Liver (tissue), 9 donors: ENCODE data around the gene VWF. TPM values are rescaled to one million over a fixed set of nuclear protein-coding genes. Genes with fewer than 3 reads are reported as not detected.

Experiments
- DNase-seq: peaks from one replicate; pipeline ENCODE4 v3.0.0-alpha.2; 2017; ENCODE audit warnings: low spot score
- H3K27ac ChIP-seq, 2 donors: one replicate each; pipeline ENCODE4 v1.7.0; 2013; ENCODE audit warnings: inconsistent platforms in 2 of 2, low read length in 2 of 2, control low read depth in 1 of 2, low read depth in 1 of 2, mild to moderate bottlenecking in 1 of 2
- H3K27me3 ChIP-seq, 4 donors: one replicate each; pipeline versions ENCODE4 v1.6.1 to v1.7.0; 2013; ENCODE audit warnings: low read length in 3 of 4, inconsistent platforms in 1 of 4, mild to moderate bottlenecking in 1 of 4, moderate library complexity in 1 of 4; ENCODE audit not compliant: control insufficient read depth in 4 of 4, insufficient read depth in 4 of 4
- H3K36me3 ChIP-seq, 4 donors: one replicate each; pipeline versions ENCODE4 v1.6.1 to v1.7.0; 2013; ENCODE audit warnings: low read length in 3 of 4, mild to moderate bottlenecking in 3 of 4, low read depth in 1 of 4, moderate library complexity in 1 of 4; ENCODE audit not compliant: control insufficient read depth in 4 of 4, insufficient read depth in 3 of 4
- H3K4me1 ChIP-seq, 4 donors: one replicate each; pipeline versions ENCODE4 v1.6.1 to v1.7.0; 2013; ENCODE audit warnings: low read length in 3 of 4, mild to moderate bottlenecking in 3 of 4, moderate library complexity in 1 of 4; ENCODE audit not compliant: control insufficient read depth in 4 of 4, insufficient read depth in 4 of 4
- H3K4me3 ChIP-seq, 3 donors: one replicate each; pipeline versions ENCODE4 v1.6.1 to v1.7.0; 2013; ENCODE audit warnings: low read length in 3 of 3, control low read depth in 1 of 3, low read depth in 1 of 3, mild to moderate bottlenecking in 1 of 3
- H3K9ac ChIP-seq, 2 donors: one replicate each; pipeline ENCODE4 v1.7.0; 2013; ENCODE audit warnings: low read length in 2 of 2, mild to moderate bottlenecking in 2 of 2, moderate library complexity in 2 of 2, control low read depth in 1 of 2, low read depth in 1 of 2
- H3K9me3 ChIP-seq, 4 donors: one replicate each; pipeline versions ENCODE4 v1.6.1 to v1.7.0; 2013; ENCODE audit warnings: low read length in 3 of 4; ENCODE audit not compliant: control insufficient read depth in 4 of 4
- EGR1 ChIP-seq, 2 donors: IDR thresholded peaks; 2 replicates each; pipeline ENCODE4 v1.6.1; 2016 to 2018; ENCODE audit warnings: antibody characterized with exemption in 2 of 2, low read depth in 2 of 2
- FOXA1 ChIP-seq: IDR thresholded peaks from 2 replicates; pipeline ENCODE4 v1.6.1; 2016; ENCODE audit warnings: antibody characterized with exemption
- FOXA2 ChIP-seq: IDR thresholded peaks from 2 replicates; pipeline ENCODE4 v1.6.1; 2016; ENCODE audit warnings: antibody characterized with exemption
- GABPA ChIP-seq, 2 donors: IDR thresholded peaks in 1 of 2; conservative IDR thresholded peaks in 1 of 2; 2 replicates each; pipeline ENCODE4 v1.6.1; 2016; ENCODE audit warnings: antibody characterized with exemption in 2 of 2, mild to moderate bottlenecking in 1 of 2, moderate library complexity in 1 of 2
- HNF4A ChIP-seq, 2 donors: conservative IDR thresholded peaks; 2 replicates each; pipeline ENCODE4 v1.6.1; 2016; ENCODE audit warnings: antibody characterized with exemption in 2 of 2, mild to moderate bottlenecking in 2 of 2
- HNF4G ChIP-seq: IDR thresholded peaks from 2 replicates; pipeline ENCODE4 v1.6.1; 2016; ENCODE audit warnings: antibody characterized with exemption
- NR2F2 ChIP-seq: IDR thresholded peaks from 2 replicates; pipeline ENCODE4 v1.6.1; 2016; ENCODE audit warnings: antibody characterized with exemption
- RAD21 ChIP-seq, 2 donors: IDR thresholded peaks; 2 replicates each; pipeline ENCODE4 v1.6.1; 2016; ENCODE audit warnings: antibody characterized with exemption in 2 of 2, mild to moderate bottlenecking in 2 of 2
- REST ChIP-seq: IDR thresholded peaks from 2 replicates; pipeline ENCODE4 v1.6.1; 2016; ENCODE audit warnings: antibody characterized with exemption, mild to moderate bottlenecking
- RXRA ChIP-seq, 2 donors: IDR thresholded peaks; 2 replicates each; pipeline ENCODE4 v1.6.1; 2017 to 2018; ENCODE audit warnings: antibody characterized with exemption in 2 of 2, mild to moderate bottlenecking in 1 of 2
- SP1 ChIP-seq: IDR thresholded peaks from 2 replicates; pipeline ENCODE4 v1.6.1; 2018; ENCODE audit warnings: antibody characterized with exemption, mild to moderate bottlenecking
- TAF1 ChIP-seq: conservative IDR thresholded peaks from 2 replicates; pipeline ENCODE4 v1.6.1; 2016; ENCODE audit warnings: antibody characterized with exemption, mild to moderate bottlenecking
- YY1 ChIP-seq: IDR thresholded peaks from 2 replicates; pipeline ENCODE4 v1.6.1; 2016; ENCODE audit warnings: antibody characterized with exemption, mild to moderate bottlenecking
- ZBTB33 ChIP-seq: IDR thresholded peaks from 2 replicates; pipeline ENCODE4 v1.6.1; 2016; ENCODE audit warnings: antibody characterized with exemption
- WGBS: extraction: QIAGEN DNeasy Blood & Tissue Kit; methylation state at CpG from one replicate; pipeline ENCODE4 v1.1.7; 2013; 5-methylcytosine and 5-hydroxymethylcytosine counted together
- polyA plus RNA-seq, 2 donors: library from polyadenylated mRNA; stranded (reverse) in 1 of 2; unstranded in 1 of 2; fragments of 200-250 nt in 1 of 2; fragments of >200 nt in 1 of 2; fragmentation: Nextera tagmentation in 1 of 2; extraction: Ambion mirVana in 1 of 2; gene quantifications; one replicate each; pipeline versions ENCODE4 v1.2.1 to v1.2.3, GENCODE V29; 2013 to 2015
- total RNA-seq, 2 donors: library from RNA; depleted of rRNA; stranded (reverse); fragments of >200 nt; gene quantifications; one replicate each; pipeline ENCODE4 v1.2.3, GENCODE V29; 2014
- TF ChIP-seq, protein P1 (sequence below): IDR thresholded peaks from 2 replicates; pipeline ENCODE4 v1.6.1; 2016; ENCODE audit warnings: antibody characterized with exemption
- TF ChIP-seq, protein P2 (sequence below): IDR thresholded peaks from 2 replicates; pipeline ENCODE4 v1.6.1; 2016; ENCODE audit warnings: antibody characterized with exemption
- donor health status: healthy.
- donor health status: healthy.
- donor health status: healthy.
- donor health status: healthy.
- donor health status: healthy.

Gene VWF
- total and polyA plus RNA-seq, 4 donors = 2.1 to 10.8 (median 4.0) TPM

- H3K27me3 ChIP-seq = no peaks in the 10 kb centered on the region
- no peak overlapping the region for H3K27ac ChIP-seq
- no peak overlapping the region for H3K9ac ChIP-seq
- no peak for DNase-seq
- no peak for TF ChIP-seq FOXA1
- no peak for TF ChIP-seq HNF4A (conservative IDR thresholded peaks at IDR 0.05)
- TF ChIP-seq, protein P1, sequence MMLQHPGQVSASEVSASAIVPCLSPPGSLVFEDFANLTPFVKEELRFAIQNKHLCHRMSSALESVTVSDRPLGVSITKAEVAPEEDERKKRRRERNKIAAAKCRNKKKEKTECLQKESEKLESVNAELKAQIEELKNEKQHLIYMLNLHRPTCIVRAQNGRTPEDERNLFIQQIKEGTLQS = no peak
- no peak for TF ChIP-seq GABPA (IDR thresholded peaks at IDR 0.05 in 1 of 2, conservative IDR thresholded peaks at IDR 0.05 in 1 of 2)
- no peak for TF ChIP-seq ZBTB33
- TF ChIP-seq YY1 = no peak
- TF ChIP-seq SP1 = no peak
- TF ChIP-seq, protein P2, sequence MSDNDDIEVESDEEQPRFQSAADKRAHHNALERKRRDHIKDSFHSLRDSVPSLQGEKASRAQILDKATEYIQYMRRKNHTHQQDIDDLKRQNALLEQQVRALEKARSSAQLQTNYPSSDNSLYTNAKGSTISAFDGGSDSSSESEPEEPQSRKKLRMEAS = no peak
- TF ChIP-seq HNF4G = no peak
- no peak for TF ChIP-seq NR2F2
- no peak for TF ChIP-seq EGR1 (IDR thresholded peaks at IDR 0.05; ENCODE audit: low read depth in 2 of 2)
- no peak for TF ChIP-seq RAD21 (IDR thresholded peaks at IDR 0.05)
- 97% methylated on average over 2 of the region's 2 CpGs for WGBS
- H3K36me3 ChIP-seq = no peaks in the 10 kb centered on the region
- H3K9me3 ChIP-seq = no peaks in the 10 kb centered on the region
- no peaks in the 10 kb centered on the region for H3K4me1 ChIP-seq
- H3K4me3 ChIP-seq = no peak overlapping the region
Measured at GRCh38 chr12:5902736-5903135, 221.7 kb downstream of the VWF start.

DNA sequence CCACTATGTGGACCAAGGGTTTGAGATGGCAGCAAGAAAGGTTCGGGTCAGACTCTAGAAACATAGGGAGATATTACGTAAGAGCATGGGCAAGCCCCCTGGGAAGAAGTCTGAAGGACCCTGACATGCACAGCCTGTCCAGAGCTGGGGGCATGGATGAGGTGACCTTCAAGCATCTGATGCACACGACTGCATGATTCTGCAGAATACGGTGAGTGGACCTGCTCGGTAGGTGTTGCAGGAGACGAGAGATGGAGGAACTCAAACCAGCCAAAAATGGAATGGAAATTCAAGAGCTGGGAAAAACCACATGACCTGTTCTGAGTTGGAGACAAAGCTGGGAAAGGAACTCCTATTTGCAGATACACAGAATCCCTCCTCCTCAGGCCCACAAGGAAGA is 223.1 kb downstream of the VWF start:
- Histone ChIP-seq H3K9ac (no peak overlapping the region), H3K4me3 (no peak overlapping the region), H3K9me3 (no peaks in the 10 kb centered on the region), H3K36me3 (no peaks in the 10 kb centered on the region), H3K27ac (no peak overlapping the region), H3K4me1 (no peaks in the 10 kb centered on the region), H3K27me3 (no peaks in the 10 kb centered on the region)
- TF ChIP-seq EGR1 (IDR thresholded peaks at IDR 0.05; ENCODE audit: low read depth in 2 of 2) = no peak
- TF ChIP-seq FOXA2 = no peak
- no peak for TF ChIP-seq HNF4G
- no peak for TF ChIP-seq YY1
- no peak for TF ChIP-seq RAD21 (IDR thresholded peaks at IDR 0.05)
- no peak for TF ChIP-seq ZBTB33
- TF ChIP-seq RXRA (IDR thresholded peaks at IDR 0.05) = no peak
- TF ChIP-seq, protein P1 = no peak
- no peak for TF ChIP-seq REST
- no peak for TF ChIP-seq NR2F2
- no peak for TF ChIP-seq SP1
- no peak for TF ChIP-seq FOXA1
- TF ChIP-seq, protein P2 = no peak
- TF ChIP-seq TAF1 = no peak
- 86% methylated on average over 6 of the region's 6 CpGs for WGBS
- no peak for DNase-seq
